ENCODE data around the gene CIRBP.
"Not testable (repeated sequence)": the region's sequence is repeated elsewhere in the genome, so short reads cannot be mapped to it uniquely, and the experiment has no call there.

Gene CIRBP

GRCh38 chr19:1245494-1246264, 23.5 kb upstream of the CIRBP start:
- no peak for DNase-seq

GRCh38 chr19:1246265-1247087, 22.7 kb upstream of the CIRBP start:
- not testable (repeated sequence) for DNase-seq

- no peak for DNase-seq
Observed at GRCh38 chr19:1247748-1248138, 21.4 kb upstream of the CIRBP start.

GRCh38 chr19:1248139-1248785, 20.9 kb upstream of the CIRBP start, which contains the start of gene MIDN:
Gene MIDN, plus strand, starts transcription at chr19:1248583. Its CDS starts 1,714 bp downstream, at chr19:1250297.
- peak; percentile 75 to 80 for DNase-seq

GRCh38 chr19:1248786-1249297, 20.3 kb upstream of the CIRBP start:
- DNase-seq: peak; percentile 84 to 87

- DNase-seq: peak; percentile 95 to 96
Observed at GRCh38 chr19:1249298-1249989, 19.7 kb upstream of the CIRBP start.

GRCh38 chr19:1249990-1250436, 19.1 kb upstream of the CIRBP start:
- no peak for DNase-seq

- DNase-seq: peak; percentile 67 to 70
Observed at GRCh38 chr19:1250437-1251260, 18.5 kb upstream of the CIRBP start.

- DNase-seq: peak; percentile 65 to 68
Observed at GRCh38 chr19:1251330-1252220, 17.6 kb upstream of the CIRBP start.

GRCh38 chr19:1252221-1252820, 16.8 kb upstream of the CIRBP start:
- DNase-seq: peak; percentile 85 to 87

GRCh38 chr19:1252821-1253513, 16.2 kb upstream of the CIRBP start:
- DNase-seq: peak; percentile 84 to 88

- DNase-seq: no peak
Observed at GRCh38 chr19:1253514-1254080, 15.5 kb upstream of the CIRBP start.

- DNase-seq: peak in 1 of 2 donors; percentile 5
Observed at GRCh38 chr19:1254081-1254527, 15.0 kb upstream of the CIRBP start.

GRCh38 chr19:1254530-1255185, 14.5 kb upstream of the CIRBP start:
- DNase-seq: peak in 1 of 2 donors; percentile 9

- DNase-seq: peak in 1 of 2 donors; percentile 8
Observed at GRCh38 chr19:1255186-1256161, 13.7 kb upstream of the CIRBP start.

- peak in 1 of 2 donors; percentile 14 for DNase-seq
Observed at GRCh38 chr19:1256646-1257474, 12.3 kb upstream of the CIRBP start.

Data from CD4-positive, alpha-beta T cell treated with Interleukin-4 for 1 hour (primary cell).